Left hindlimb (tissue), 1 donor: ENCODE data around the gene COPS7A.

Experiments
- DNase-seq: peaks from one replicate; pipeline ENCODE4 v3.0.0-alpha.2; 2018

COPS7A gene

GRCh38 chr12:6770600-6770999 is 46.8 kb downstream of the COPS7A start:
- DNase-seq: no peak

GRCh38 chr12:6771091-6771495 is 47.2 kb downstream of the COPS7A start:
- no peak for DNase-seq

- no peak for DNase-seq
Measured at GRCh38 chr12:6771509-6772330, 47.9 kb downstream of the COPS7A start.

- no peak for DNase-seq
Measured at GRCh38 chr12:6772331-6772695, 48.5 kb downstream of the COPS7A start, which contains the start of gene LAG3. LAG3 (plus strand) TSS chr12:6772520; CDS start chr12:6772853, 333 bp downstream.

- no peak for DNase-seq
Measured at GRCh38 chr12:6772726-6773589, 49.1 kb downstream of the COPS7A start.

GRCh38 chr12:6773590-6774351 is 49.9 kb downstream of the COPS7A start:
- DNase-seq: no peak

- no peak for DNase-seq
Measured at GRCh38 chr12:6774499-6775062, 50.7 kb downstream of the COPS7A start.

GRCh38 chr12:6775185-6776174 is 51.6 kb downstream of the COPS7A start:
- DNase-seq: no peak

- DNase-seq: no peak
Measured at GRCh38 chr12:6777386-6777785, 53.5 kb downstream of the COPS7A start.

GRCh38 chr12:6778217-6778573 is 54.3 kb downstream of the COPS7A start:
- DNase-seq: no peak

- peak; percentile 96 for DNase-seq
Measured at GRCh38 chr12:6778574-6779550, 55.0 kb downstream of the COPS7A start.

- no peak for DNase-seq
Measured at GRCh38 chr12:6779708-6780432, 56.0 kb downstream of the COPS7A start.

GRCh38 chr12:6780573-6780972 is 56.7 kb downstream of the COPS7A start:
- no peak for DNase-seq
